ENCODE data around the gene TMEM141.
A peak's percentile ranks its signal among the peaks of the same experiment; 100 is the strongest.

Gene TMEM141

GRCh38 chr9:136790640-136791515 lies at the start of gene TMEM141:
Gene TMEM141, plus strand, starts transcription at chr9:136791344. Its CDS starts 27 bp downstream, at chr9:136791371.
- peak; percentile 79 to 100 (median 100) for DNase-seq

GRCh38 chr9:136741883-136742571 lies 49.1 kb upstream of the TMEM141 start:
- DNase-seq: no peak

GRCh38 chr9:136742591-136743391 lies 48.4 kb upstream of the TMEM141 start, which contains the start of gene LCN10:
Gene LCN10, minus strand, starts transcription at chr9:136742940. Its CDS starts 37 bp downstream, at chr9:136742903.
- DNase-seq: no peak

GRCh38 chr9:136743639-136744211 lies 47.4 kb upstream of the TMEM141 start:
- DNase-seq: no peak

GRCh38 chr9:136744773-136745172 lies 46.4 kb upstream of the TMEM141 start:
- no peak for DNase-seq

GRCh38 chr9:136745389-136746154 lies 45.6 kb upstream of the TMEM141 start:
- DNase-seq: no peak

- no peak for DNase-seq
These were observed 45.0 kb upstream of the TMEM141 start for GRCh38 chr9:136746155-136746490.

- DNase-seq: no peak
These were observed 44.5 kb upstream of the TMEM141 start for GRCh38 chr9:136746621-136747020.

GRCh38 chr9:136747161-136748060 lies 43.7 kb upstream of the TMEM141 start:
- no peak for DNase-seq

- DNase-seq: no peak
These were observed 42.9 kb upstream of the TMEM141 start, which contains the start of gene LCN6 for GRCh38 chr9:136748201-136748600. Gene LCN6, minus strand, starts transcription at chr9:136748525. Its CDS starts 42 bp downstream, at chr9:136748483.

GRCh38 chr9:136748666-136749611 lies 42.2 kb upstream of the TMEM141 start:
- DNase-seq: peak in 5 of 51 donors; percentile 5 to 30 (median 25)

GRCh38 chr9:136750526-136750925 lies 40.6 kb upstream of the TMEM141 start:
- no peak for DNase-seq

- no peak for DNase-seq
These were observed 39.9 kb upstream of the TMEM141 start for GRCh38 chr9:136751244-136751643.

GRCh38 chr9:136751814-136752213 lies 39.3 kb upstream of the TMEM141 start:
- DNase-seq: no peak

GRCh38 chr9:136753371-136754058 lies 37.6 kb upstream of the TMEM141 start:
- no peak for DNase-seq

GRCh38 chr9:136754059-136754572 lies 37.0 kb upstream of the TMEM141 start:
- no peak for DNase-seq

GRCh38 chr9:136754626-136755301 lies 36.4 kb upstream of the TMEM141 start:
- DNase-seq: no peak

All from hypothalamus (tissue), 51 donors.